Astrocyte of the cerebellum (primary cell): Measurements from ENCODE around the gene THSD7B.
"Not testable (repeated sequence)": the region's sequence is repeated elsewhere in the genome, so short reads cannot be mapped to it uniquely, and the experiment has no call there.

ENCODE experiments used
- DNase-seq: peaks from one replicate; pipeline ENCODE4 v3.0.0-alpha.2; 2011; ENCODE audit warnings: low read depth
- H3K4me3 ChIP-seq: 2 replicates; pipeline ENCODE4 v1.5.1; 2011; ENCODE audit warnings: mild to moderate bottlenecking, low read depth, low read length, moderate library complexity
- in situ Hi-C: cut with HindIII; loops from 2 replicates; pipeline ENCODE4 v1.10.0; 2017; ENCODE audit warnings: low sequenced_read_pairs
- TF ChIP-seq, protein P1 (sequence below): IDR thresholded peaks from 2 replicates; pipeline ENCODE4 v1.5.1; 2012; ENCODE audit warnings: low read length, low read depth, moderate library complexity, mild to moderate bottlenecking; ENCODE audit errors: missing control alignments

Gene THSD7B

DNA sequence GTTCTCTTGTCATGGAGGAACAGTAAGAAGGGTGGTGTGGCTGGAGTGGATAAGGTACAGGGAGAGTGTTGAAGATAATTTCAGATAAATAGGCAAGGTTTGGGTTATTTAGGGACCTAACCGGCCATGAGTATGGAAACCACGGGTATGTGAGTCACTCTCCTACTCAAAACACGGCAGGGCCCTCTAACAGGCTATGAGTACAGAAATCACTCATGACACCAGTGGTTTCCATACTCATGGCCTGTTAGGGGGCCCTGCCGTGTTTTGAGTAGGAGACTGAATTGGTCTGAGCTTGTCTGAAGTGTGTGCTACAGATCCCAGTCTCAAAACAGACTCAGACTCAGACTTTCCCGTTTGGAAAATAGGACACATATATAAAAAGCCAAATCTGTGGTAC is 770.6 kb downstream of the THSD7B start:
- in situ Hi-C loops: no loop called here
- no peak overlapping the region for H3K4me3 ChIP-seq
- DNase-seq: no peak
- TF ChIP-seq, protein P1, sequence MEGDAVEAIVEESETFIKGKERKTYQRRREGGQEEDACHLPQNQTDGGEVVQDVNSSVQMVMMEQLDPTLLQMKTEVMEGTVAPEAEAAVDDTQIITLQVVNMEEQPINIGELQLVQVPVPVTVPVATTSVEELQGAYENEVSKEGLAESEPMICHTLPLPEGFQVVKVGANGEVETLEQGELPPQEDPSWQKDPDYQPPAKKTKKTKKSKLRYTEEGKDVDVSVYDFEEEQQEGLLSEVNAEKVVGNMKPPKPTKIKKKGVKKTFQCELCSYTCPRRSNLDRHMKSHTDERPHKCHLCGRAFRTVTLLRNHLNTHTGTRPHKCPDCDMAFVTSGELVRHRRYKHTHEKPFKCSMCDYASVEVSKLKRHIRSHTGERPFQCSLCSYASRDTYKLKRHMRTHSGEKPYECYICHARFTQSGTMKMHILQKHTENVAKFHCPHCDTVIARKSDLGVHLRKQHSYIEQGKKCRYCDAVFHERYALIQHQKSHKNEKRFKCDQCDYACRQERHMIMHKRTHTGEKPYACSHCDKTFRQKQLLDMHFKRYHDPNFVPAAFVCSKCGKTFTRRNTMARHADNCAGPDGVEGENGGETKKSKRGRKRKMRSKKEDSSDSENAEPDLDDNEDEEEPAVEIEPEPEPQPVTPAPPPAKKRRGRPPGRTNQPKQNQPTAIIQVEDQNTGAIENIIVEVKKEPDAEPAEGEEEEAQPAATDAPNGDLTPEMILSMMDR: no peak

DNA sequence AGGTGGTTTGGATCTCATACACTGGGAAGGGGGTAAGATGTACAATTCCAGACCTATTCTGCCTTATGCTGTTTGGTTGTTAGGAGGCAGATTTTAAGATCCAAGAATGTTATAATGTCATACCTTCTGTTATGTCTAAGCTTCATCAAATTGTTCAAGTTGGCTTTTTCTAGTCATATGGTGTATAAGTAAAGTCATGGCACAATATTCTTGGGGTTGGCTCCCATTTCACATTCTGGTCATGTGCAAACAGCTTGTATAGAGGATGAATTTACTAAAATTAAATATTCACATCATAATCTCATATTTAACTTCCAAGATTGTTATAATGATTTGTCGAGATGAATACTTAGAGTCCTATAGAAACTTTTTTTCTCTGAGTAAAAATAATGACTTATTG is 774.0 kb downstream of the THSD7B start:
- in situ Hi-C loops: no loop called here
- TF ChIP-seq, protein P1: no peak
- no peak for DNase-seq
- H3K4me3 ChIP-seq: no peak overlapping the region

DNA sequence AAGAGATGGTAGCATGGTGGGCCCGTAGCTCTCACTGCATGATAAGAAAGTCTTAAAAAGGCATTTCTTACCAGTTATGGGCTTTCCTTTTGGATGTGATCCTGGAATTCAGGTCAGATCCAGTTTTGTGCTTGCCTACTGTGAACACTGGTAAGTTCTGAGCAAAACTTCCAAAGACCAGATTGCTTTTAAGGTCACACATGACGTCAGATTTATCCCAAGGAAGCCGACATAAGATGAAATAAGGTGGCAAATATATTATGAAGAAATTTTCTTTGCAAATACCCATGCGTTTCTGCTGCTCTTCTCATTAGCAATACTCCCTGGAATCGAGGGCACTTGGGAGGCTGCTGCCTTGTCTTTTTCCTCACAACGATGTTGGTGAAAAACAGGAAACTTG is 782.5 kb downstream of the THSD7B start:
- no peak for DNase-seq
- no peak overlapping the region for H3K4me3 ChIP-seq
- in situ Hi-C loops: no loop called here
- TF ChIP-seq, protein P1: no peak

DNA sequence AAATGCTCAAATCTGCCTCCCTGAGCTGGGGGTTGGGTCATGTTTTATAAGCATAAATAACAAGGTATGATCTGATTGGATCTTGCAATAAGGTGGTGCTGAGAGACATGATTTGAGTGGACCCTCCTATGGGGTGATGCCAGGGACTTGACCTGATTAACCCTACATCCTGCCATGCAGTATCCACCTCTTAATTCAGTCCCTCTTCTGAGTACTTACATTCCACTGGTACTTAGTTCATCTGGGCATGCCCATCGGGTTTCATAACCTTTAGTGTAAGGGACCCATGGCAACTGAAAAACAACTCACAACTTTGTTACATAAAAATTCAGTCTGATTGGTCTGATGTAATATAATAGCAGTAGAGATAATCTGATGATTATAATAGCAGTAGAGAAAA is 801.0 kb downstream of the THSD7B start:
- no peak overlapping the region for H3K4me3 ChIP-seq
- no peak for DNase-seq
- in situ Hi-C loops: no loop called here
- TF ChIP-seq, protein P1: no peak

DNA sequence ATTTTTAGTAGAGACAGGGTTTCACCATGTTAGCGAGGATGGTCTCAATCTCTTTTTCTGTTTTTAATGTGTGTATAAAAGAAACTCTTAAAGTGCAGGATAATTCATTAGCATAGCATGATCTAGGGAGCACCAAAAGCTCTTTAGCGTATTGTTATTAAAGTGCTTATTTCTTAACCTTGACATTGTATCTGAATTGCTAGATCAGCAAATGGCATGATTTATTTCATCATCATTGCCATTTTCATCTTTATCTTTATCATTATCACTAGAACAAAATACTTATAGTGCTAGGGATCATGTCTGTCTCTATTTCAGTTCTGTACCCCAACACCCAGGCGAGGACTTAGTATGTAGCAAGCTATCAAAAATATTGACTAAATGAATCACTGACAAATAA is 805.1 kb downstream of the THSD7B start:
- no peak for DNase-seq
- in situ Hi-C loops: no loop called here
- no peak overlapping the region for H3K4me3 ChIP-seq
- TF ChIP-seq, protein P1: no peak

DNA sequence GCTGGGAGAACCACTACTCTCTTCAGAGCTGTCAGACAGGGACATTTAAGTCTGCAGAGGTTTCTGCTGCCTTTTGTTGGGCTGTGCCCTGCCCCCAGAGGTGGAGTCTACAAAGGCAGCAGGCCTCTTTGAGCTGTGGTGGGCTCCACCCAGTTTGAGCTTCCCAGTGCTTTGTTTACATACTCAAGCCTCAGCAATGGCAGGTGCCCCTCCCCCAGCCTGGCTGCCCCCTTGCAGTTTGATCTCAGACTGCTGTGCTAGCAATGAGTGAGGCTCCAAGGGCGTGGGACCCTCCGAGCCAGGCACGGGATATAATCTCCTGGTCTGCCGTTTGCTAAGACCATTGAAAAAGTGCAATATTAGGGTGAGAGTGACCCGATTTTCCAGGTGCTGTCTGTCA is 822.5 kb downstream of the THSD7B start:
- in situ Hi-C loops, DNase-seq, H3K4me3 ChIP-seq: not testable (repeated sequence)

DNA sequence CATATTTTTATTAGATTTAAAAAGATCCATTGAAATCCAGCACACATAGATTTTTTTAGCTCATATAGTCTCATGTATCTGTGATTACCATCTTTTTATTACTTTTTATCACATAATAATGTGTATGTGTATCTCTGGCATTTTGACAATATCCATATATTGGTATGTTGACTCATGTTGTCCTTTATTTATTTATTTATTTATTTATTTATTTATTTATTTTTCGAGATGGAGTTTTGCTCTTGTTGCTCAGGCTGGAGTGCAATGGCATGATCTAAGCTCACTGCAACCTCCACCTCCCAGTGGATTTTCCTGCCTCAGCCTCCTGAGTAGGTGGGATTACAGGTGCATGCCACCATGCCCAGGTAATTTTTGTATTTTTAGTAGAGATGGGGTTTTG is 823.2 kb downstream of the THSD7B start:
- in situ Hi-C loops, DNase-seq, H3K4me3 ChIP-seq: not testable (repeated sequence)

DNA sequence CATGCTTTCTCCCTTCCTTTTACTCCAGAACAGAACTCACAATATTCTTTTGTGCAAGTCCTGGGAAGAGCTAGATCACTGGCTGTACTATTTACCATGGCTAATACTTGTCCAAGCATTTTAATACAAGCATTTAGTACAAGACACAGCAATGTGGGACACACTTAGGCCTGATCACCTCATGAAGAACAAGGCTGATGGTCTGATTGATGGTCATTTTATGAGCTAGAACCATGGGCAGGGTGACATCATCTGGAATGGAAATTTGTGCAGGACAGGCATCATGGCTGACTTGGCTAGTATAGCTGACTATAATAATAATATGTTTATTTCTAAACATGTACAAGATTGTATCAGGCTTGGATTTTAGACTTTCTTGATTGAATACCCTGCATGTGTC is 824.8 kb downstream of the THSD7B start:
- in situ Hi-C loops: no loop called here
- DNase-seq: no peak
- H3K4me3 ChIP-seq: no peak overlapping the region
- TF ChIP-seq, protein P1: no peak
